22Rv1 (cell line): ENCODE measurements around the gene SNX3.

ENCODE experiments used
- ZFX ChIP-seq: fragments of 450-650 bp; IDR thresholded peaks from 2 replicates; pipeline ENCODE4 v1.6.1; 2017; ENCODE audit warnings: antibody characterized with exemption, borderline replicate concordance
- TF ChIP-seq, protein P1 (sequence below): fragments of 450-650 bp; IDR thresholded peaks from 2 replicates; pipeline ENCODE4 v1.5.1; 2017; ENCODE audit warnings: mild to moderate bottlenecking

DNA sequence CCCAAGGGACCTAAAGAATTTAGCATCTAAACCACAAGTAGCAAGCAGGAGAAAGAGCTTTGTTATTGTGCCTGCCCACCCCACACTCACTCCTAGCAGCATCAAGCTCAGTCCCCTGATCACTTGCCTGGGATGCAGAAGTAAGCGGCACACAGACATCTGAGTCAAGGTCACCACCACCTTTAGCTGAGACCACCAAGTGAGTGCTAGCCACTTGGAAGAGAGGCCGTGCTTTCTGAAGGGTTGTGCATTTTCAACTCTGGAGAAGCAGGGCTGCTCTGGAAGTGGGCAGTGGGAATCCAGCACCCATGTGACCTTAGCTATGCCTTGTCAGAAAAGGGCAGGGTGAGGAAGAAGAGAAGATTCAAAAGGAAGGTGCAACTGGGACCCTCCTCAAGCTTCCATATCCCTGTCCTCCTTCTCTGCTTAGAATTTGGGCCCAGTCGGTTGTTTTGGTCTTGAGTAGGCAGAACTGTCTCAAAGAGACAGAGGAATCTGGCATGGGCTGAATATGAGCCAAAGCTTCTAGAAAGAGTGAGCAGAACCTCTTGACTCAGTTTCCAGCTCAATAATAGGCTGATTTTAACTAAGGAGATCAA is 88.8 kb downstream of the SNX3 start:
- TF ChIP-seq, protein P1, sequence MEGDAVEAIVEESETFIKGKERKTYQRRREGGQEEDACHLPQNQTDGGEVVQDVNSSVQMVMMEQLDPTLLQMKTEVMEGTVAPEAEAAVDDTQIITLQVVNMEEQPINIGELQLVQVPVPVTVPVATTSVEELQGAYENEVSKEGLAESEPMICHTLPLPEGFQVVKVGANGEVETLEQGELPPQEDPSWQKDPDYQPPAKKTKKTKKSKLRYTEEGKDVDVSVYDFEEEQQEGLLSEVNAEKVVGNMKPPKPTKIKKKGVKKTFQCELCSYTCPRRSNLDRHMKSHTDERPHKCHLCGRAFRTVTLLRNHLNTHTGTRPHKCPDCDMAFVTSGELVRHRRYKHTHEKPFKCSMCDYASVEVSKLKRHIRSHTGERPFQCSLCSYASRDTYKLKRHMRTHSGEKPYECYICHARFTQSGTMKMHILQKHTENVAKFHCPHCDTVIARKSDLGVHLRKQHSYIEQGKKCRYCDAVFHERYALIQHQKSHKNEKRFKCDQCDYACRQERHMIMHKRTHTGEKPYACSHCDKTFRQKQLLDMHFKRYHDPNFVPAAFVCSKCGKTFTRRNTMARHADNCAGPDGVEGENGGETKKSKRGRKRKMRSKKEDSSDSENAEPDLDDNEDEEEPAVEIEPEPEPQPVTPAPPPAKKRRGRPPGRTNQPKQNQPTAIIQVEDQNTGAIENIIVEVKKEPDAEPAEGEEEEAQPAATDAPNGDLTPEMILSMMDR: no peak
- TF ChIP-seq ZFX: no peak
